ENCODE measurements around the gene TMEM259.

The TMEM259 gene

GRCh38 chr19:1040476-1041271 is 19.8 kb upstream of the TMEM259 start:
- peaks cover 16% of the 10 kb centered on the region for H3K36me3 ChIP-seq (ENCODE audit: insufficient read depth, low read length)
- peaks cover 18% of the 10 kb centered on the region for H3K4me1 ChIP-seq (ENCODE audit: insufficient read depth, low read length)
- no peaks in the 10 kb centered on the region for H3K9me3 ChIP-seq (ENCODE audit: low read length)
- H3K27me3 ChIP-seq (ENCODE audit: insufficient read depth, low read length): no peaks in the 10 kb centered on the region
- peak overlapping the region; percentile 59 for H3K4me3 ChIP-seq (ENCODE audit: low read length)
- peak overlapping the region; percentile 78 for H2AFZ ChIP-seq (ENCODE audit: low read depth, low read length)

- peaks cover 22% of the 10 kb centered on the region for H3K36me3 ChIP-seq (ENCODE audit: insufficient read depth, low read length)
These were observed 18.9 kb upstream of the TMEM259 start, which contains the start of gene ABCA7 for GRCh38 chr19:1039646-1040475. Gene ABCA7 (plus strand): TSS chr19:1040107. CDS start chr19:1041362, 1,255 bp downstream.

GRCh38 chr19:1038978-1039645 is 18.2 kb upstream of the TMEM259 start:
- no peaks in the 10 kb centered on the region for H3K9me3 ChIP-seq (ENCODE audit: low read length)
- peaks cover 18% of the 10 kb centered on the region for H3K4me1 ChIP-seq (ENCODE audit: insufficient read depth, low read length)
- no peak overlapping the region for H3K4me3 ChIP-seq (ENCODE audit: low read length)
- H3K36me3 ChIP-seq (ENCODE audit: insufficient read depth, low read length): peaks cover 22% of the 10 kb centered on the region
- H2AFZ ChIP-seq (ENCODE audit: low read depth, low read length): no peak overlapping the region
- no peaks in the 10 kb centered on the region for H3K27me3 ChIP-seq (ENCODE audit: insufficient read depth, low read length)

More at GRCh38 chr19:1039646-1040475, 18.9 kb upstream of the TMEM259 start, which contains the start of gene ABCA7:
- H3K4me1 ChIP-seq (ENCODE audit: insufficient read depth, low read length): peaks cover 18% of the 10 kb centered on the region
- H3K9me3 ChIP-seq (ENCODE audit: low read length): no peaks in the 10 kb centered on the region
- H3K4me3 ChIP-seq (ENCODE audit: low read length): peak within 1 kb of the TSS; percentile 59
- peak within 1 kb of the TSS; percentile 78 for H2AFZ ChIP-seq (ENCODE audit: low read depth, low read length)
- no peaks in the 10 kb centered on the region for H3K27me3 ChIP-seq (ENCODE audit: insufficient read depth, low read length)

GRCh38 chr19:1037621-1038064 is 16.7 kb upstream of the TMEM259 start:
- Histone ChIP-seq H3K27me3 (ENCODE audit: insufficient read depth, low read length) (no peaks in the 10 kb centered on the region), H3K4me1 (ENCODE audit: insufficient read depth, low read length) (peaks cover 18% of the 10 kb centered on the region), H2AFZ (ENCODE audit: low read depth, low read length) (no peak overlapping the region)

GRCh38 chr19:1035998-1036621 is 15.2 kb upstream of the TMEM259 start:
- H3K27me3 ChIP-seq (ENCODE audit: insufficient read depth, low read length): no peaks in the 10 kb centered on the region
- H3K9me3 ChIP-seq (ENCODE audit: low read length): no peaks in the 10 kb centered on the region
- no peak overlapping the region for H2AFZ ChIP-seq (ENCODE audit: low read depth, low read length)
- H3K36me3 ChIP-seq (ENCODE audit: insufficient read depth, low read length): peaks cover 39% of the 10 kb centered on the region
- H3K4me1 ChIP-seq (ENCODE audit: insufficient read depth, low read length): peaks cover 15% of the 10 kb centered on the region
- H3K4me3 ChIP-seq (ENCODE audit: low read length): no peak overlapping the region

More at GRCh38 chr19:1037621-1038064, 16.7 kb upstream of the TMEM259 start:
- Histone ChIP-seq H3K36me3 (ENCODE audit: insufficient read depth, low read length) (peaks cover 29% of the 10 kb centered on the region), H3K9me3 (ENCODE audit: low read length) (no peaks in the 10 kb centered on the region), H3K4me3 (ENCODE audit: low read length) (no peak overlapping the region)

- Histone ChIP-seq H2AFZ (ENCODE audit: low read depth, low read length) (no peak overlapping the region), H3K27me3 (ENCODE audit: insufficient read depth, low read length) (no peaks in the 10 kb centered on the region), H3K36me3 (ENCODE audit: insufficient read depth, low read length) (peaks cover 42% of the 10 kb centered on the region), H3K9me3 (ENCODE audit: low read length) (no peaks in the 10 kb centered on the region), H3K4me1 (ENCODE audit: insufficient read depth, low read length) (peaks cover 9% of the 10 kb centered on the region), H3K4me3 (ENCODE audit: low read length) (no peak overlapping the region)
These were observed 11.4 kb upstream of the TMEM259 start for GRCh38 chr19:1032264-1032867.

GRCh38 chr19:1028062-1028926 is 7.4 kb upstream of the TMEM259 start:
- H3K9me3 ChIP-seq (ENCODE audit: low read length): no peaks in the 10 kb centered on the region
- H3K4me3 ChIP-seq (ENCODE audit: low read length): peak overlapping the region; percentile 90
- H3K4me1 ChIP-seq (ENCODE audit: insufficient read depth, low read length): peaks cover 16% of the 10 kb centered on the region
- H2AFZ ChIP-seq (ENCODE audit: low read depth, low read length): no peak overlapping the region
- peaks cover 24% of the 10 kb centered on the region for H3K36me3 ChIP-seq (ENCODE audit: insufficient read depth, low read length)
- H3K27me3 ChIP-seq (ENCODE audit: insufficient read depth, low read length): no peaks in the 10 kb centered on the region

- H3K9me3 ChIP-seq (ENCODE audit: low read length): no peaks in the 10 kb centered on the region
- peaks cover 16% of the 10 kb centered on the region for H3K4me1 ChIP-seq (ENCODE audit: insufficient read depth, low read length)
- peaks cover 19% of the 10 kb centered on the region for H3K36me3 ChIP-seq (ENCODE audit: insufficient read depth, low read length)
- no peak overlapping the region for H2AFZ ChIP-seq (ENCODE audit: low read depth, low read length)
- no peaks in the 10 kb centered on the region for H3K27me3 ChIP-seq (ENCODE audit: insufficient read depth, low read length)
- H3K4me3 ChIP-seq (ENCODE audit: low read length): peak overlapping the region; percentile 90
These were observed 6.7 kb upstream of the TMEM259 start for GRCh38 chr19:1027650-1028061.

GRCh38 chr19:1026783-1027649 is 6.1 kb upstream of the TMEM259 start:
- H3K27me3 ChIP-seq (ENCODE audit: insufficient read depth, low read length): no peaks in the 10 kb centered on the region
- peak overlapping the region; percentile 49 for H2AFZ ChIP-seq (ENCODE audit: low read depth, low read length)
- H3K36me3 ChIP-seq (ENCODE audit: insufficient read depth, low read length): peaks cover 13% of the 10 kb centered on the region
- H3K4me1 ChIP-seq (ENCODE audit: insufficient read depth, low read length): peaks cover 16% of the 10 kb centered on the region
- peak overlapping the region; percentile 90 for H3K4me3 ChIP-seq (ENCODE audit: low read length)
- no peaks in the 10 kb centered on the region for H3K9me3 ChIP-seq (ENCODE audit: low read length)

- H2AFZ ChIP-seq (ENCODE audit: low read depth, low read length): peak within 1 kb of the TSS; percentile 49
- H3K9me3 ChIP-seq (ENCODE audit: low read length): no peaks in the 10 kb centered on the region
- peaks cover 9% of the 10 kb centered on the region for H3K36me3 ChIP-seq (ENCODE audit: insufficient read depth, low read length)
- H3K4me1 ChIP-seq (ENCODE audit: insufficient read depth, low read length): peaks cover 16% of the 10 kb centered on the region
- peak within 1 kb of the TSS; percentile 90 for H3K4me3 ChIP-seq (ENCODE audit: low read length)
- no peaks in the 10 kb centered on the region for H3K27me3 ChIP-seq (ENCODE audit: insufficient read depth, low read length)
These were observed 5.2 kb upstream of the TMEM259 start, which contains the start of gene CNN2 for GRCh38 chr19:1025960-1026782. Gene CNN2 (plus strand): TSS chr19:1026608. CDS start chr19:1026662, 54 bp downstream.

Data from neuron (in vitro differentiated cells).